Uterus (tissue), 4 donors: ENCODE results near the gene TMOD2. TPM values are rescaled to one million over a fixed set of nuclear protein-coding genes. Genes with fewer than 3 reads are reported as not detected.
A peak's percentile ranks its signal among the peaks of the same experiment; 100 is the strongest.

Experiments
- DNase-seq, 2 donors: peaks; one replicate each; pipeline ENCODE4 v3.0.0-alpha.2; 2019 to 2020
- H3K27ac ChIP-seq, 2 donors: fragments of 200-600 bp; sonication (generic); 1 replicate in 1 of 2; 2 replicates in 1 of 2; pipeline ENCODE4 v1.5.1; 2016 to 2018
- H3K27me3 ChIP-seq, 2 donors: fragments of 200-600 bp; sonication (generic); one replicate each; pipeline ENCODE4 v1.5.1; 2018 to 2019; ENCODE audit warnings: control low read depth in 1 of 2
- H3K36me3 ChIP-seq, 2 donors: fragments of 200-600 bp; sonication (generic); one replicate each; pipeline ENCODE4 v1.5.1; 2019; ENCODE audit warnings: control low read depth in 1 of 2
- H3K4me1 ChIP-seq, 2 donors: fragments of 200-600 bp; sonication (generic); one replicate each; pipeline ENCODE4 v1.5.1; 2018 to 2019; ENCODE audit warnings: control low read depth in 1 of 2
- H3K4me3 ChIP-seq, 2 donors: fragments of 200-600 bp; sonication (generic); 1 replicate in 1 of 2; 2 replicates in 1 of 2; pipeline ENCODE4 v1.5.1; 2018 to 2019; ENCODE audit warnings: mild to moderate bottlenecking in 1 of 2
- H3K9me3 ChIP-seq, 2 donors: fragments of 200-600 bp; sonication (generic); one replicate each; pipeline ENCODE4 v1.5.1; 2019; ENCODE audit warnings: control low read depth in 1 of 2
- POLR2A ChIP-seq, 2 donors: fragments of 450-650 bp; IDR thresholded peaks; one replicate each; pipeline ENCODE4 v1.6.1; 2016; ENCODE audit warnings: antibody characterized with exemption in 2 of 2, mild to moderate bottlenecking in 1 of 2, moderate library complexity in 1 of 2
- intact Hi-C: fragments of 100-400 bp; cut with DNase I; formaldehyde crosslinking; loops from one replicate; pipeline ENCODE4 v1.15.1; 2023; ENCODE audit warnings: low total_unique reads
- total RNA-seq, 4 donors: library from RNA; depleted of rRNA in 3 of 4; stranded (reverse); fragments of >200 nt in 3 of 4; gene quantifications; one replicate each; pipeline versions ENCODE4 v1.1.0 to v1.2.4, GENCODE V29; 2014 to 2023
- TF ChIP-seq, protein P1 (sequence below), 4 experiments: fragments of 200-600 bp in 2 of 4; fragments of 450-650 bp in 2 of 4; sonication (generic) in 2 of 4; IDR thresholded peaks; one replicate each; pipeline ENCODE4 v1.5.1; 2016 to 2019; ENCODE audit warnings: antibody characterized with exemption in 4 of 4, mild to moderate bottlenecking in 2 of 4, moderate library complexity in 1 of 4
- donor health status: DM: yes; HTN: yes; CAD: no.

The TMOD2 gene
- total RNA-seq, 4 donors from 2014 or later: 20.9 to 113 (median 35.0) TPM

DNA sequence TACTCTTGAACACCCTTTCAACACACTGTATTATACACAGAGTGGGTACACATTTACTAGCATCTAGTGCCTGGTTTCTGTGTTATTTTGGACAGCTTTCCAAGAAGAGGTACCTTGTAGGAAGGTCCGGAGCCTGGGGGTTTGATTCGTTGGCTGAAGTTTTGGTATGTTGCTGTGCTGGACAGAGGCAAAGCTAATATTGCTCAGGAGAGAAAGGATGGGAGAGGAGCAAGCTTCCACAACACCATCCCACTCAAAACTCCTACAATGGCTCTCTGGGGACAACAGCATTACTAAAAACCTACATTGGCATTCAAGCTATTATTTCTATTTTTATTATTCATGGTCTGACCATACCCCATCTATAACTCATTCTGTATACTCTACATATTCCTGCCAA is 12.8 kb upstream of the TMOD2 start:
- TF ChIP-seq POLR2A (IDR thresholded peaks at IDR 0.05): no peak
- TF ChIP-seq, protein P1, sequence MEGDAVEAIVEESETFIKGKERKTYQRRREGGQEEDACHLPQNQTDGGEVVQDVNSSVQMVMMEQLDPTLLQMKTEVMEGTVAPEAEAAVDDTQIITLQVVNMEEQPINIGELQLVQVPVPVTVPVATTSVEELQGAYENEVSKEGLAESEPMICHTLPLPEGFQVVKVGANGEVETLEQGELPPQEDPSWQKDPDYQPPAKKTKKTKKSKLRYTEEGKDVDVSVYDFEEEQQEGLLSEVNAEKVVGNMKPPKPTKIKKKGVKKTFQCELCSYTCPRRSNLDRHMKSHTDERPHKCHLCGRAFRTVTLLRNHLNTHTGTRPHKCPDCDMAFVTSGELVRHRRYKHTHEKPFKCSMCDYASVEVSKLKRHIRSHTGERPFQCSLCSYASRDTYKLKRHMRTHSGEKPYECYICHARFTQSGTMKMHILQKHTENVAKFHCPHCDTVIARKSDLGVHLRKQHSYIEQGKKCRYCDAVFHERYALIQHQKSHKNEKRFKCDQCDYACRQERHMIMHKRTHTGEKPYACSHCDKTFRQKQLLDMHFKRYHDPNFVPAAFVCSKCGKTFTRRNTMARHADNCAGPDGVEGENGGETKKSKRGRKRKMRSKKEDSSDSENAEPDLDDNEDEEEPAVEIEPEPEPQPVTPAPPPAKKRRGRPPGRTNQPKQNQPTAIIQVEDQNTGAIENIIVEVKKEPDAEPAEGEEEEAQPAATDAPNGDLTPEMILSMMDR (IDR thresholded peaks at IDR 0.05): no peak
- DNase-seq: no peak
- Histone ChIP-seq H3K27me3 (no peaks in the 10 kb centered on the region), H3K9me3 (no peaks in the 10 kb centered on the region), H3K27ac (peak overlapping the region; percentile 86 to 97), H3K36me3 (no peaks in the 10 kb centered on the region), H3K4me1 (peaks cover 0 to 5% of the 10 kb centered on the region in 2 donors), H3K4me3 (no peak overlapping the region)
- intact Hi-C loops: no loop called here

DNA sequence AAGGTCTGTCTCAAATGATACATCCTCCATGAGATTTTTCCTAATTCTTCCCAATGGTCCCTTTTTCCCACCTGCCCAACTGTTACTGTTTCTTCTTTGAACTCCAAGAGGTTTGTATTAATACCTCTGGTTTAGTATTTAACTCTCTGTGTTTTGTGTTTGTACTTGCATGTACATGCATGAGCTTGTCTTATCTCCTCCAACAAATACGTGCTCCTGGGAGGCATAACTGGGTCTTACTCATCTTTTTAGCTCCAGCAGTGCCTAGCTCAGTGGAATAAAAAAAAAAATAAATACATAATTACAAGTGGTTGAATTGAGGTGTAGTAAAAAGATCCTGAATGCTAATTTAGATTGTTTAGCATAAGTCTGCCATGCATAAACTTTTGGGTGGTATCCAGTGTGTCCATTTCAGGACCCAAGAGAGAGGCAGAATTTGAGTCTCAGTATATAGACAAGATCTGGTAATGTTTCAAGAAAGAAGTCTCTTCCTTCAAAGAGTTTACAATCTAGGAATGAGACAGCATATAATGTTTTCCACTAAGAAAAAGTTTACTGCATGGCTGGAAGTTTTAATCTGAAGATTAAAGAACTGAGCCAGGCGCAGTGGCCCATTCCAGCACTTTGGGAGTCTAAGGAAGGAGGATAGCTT is 12.2 kb upstream of the TMOD2 start:
- H3K27ac ChIP-seq: peak overlapping the region in 1 of 2 donors; percentile 97
- intact Hi-C loops: no loop called here

DNA sequence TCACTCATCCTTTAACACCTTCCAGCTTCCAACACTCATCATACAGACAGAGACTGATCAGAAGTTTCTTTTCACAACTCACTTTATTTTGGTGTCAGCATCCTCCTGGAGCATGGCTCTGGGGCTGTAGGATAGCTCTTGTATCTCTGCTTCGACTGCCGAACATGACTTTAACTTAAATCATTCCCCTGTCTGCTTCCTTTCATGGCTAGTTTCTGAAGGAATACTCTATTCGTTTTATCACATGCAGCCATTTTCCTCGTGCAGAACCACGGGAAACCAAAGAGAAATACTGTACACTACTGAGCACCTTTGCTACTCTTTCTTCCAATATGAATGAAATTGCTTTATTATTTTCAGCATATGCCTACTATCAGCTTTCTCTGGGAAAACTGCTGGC is 2.1 kb upstream of the TMOD2 start:
- intact Hi-C loops: no loop called here
- no peak for DNase-seq
- Histone ChIP-seq H3K36me3 (no peaks in the 10 kb centered on the region), H3K27ac (no peak overlapping the region), H3K4me1 (peaks cover 0 to 6% of the 10 kb centered on the region in 2 donors), H3K9me3 (no peaks in the 10 kb centered on the region), H3K27me3 (no peaks in the 10 kb centered on the region), H3K4me3 (no peak overlapping the region)
- no peak for TF ChIP-seq POLR2A (IDR thresholded peaks at IDR 0.05)
- TF ChIP-seq, protein P1 (IDR thresholded peaks at IDR 0.05): no peak

More for the DNA sequence above, 12.2 kb upstream of the TMOD2 start:
- Histone ChIP-seq H3K4me3 (no peak overlapping the region), H3K27me3 (no peaks in the 10 kb centered on the region), H3K9me3 (no peaks in the 10 kb centered on the region), H3K4me1 (peaks cover 0 to 5% of the 10 kb centered on the region in 2 donors), H3K36me3 (no peaks in the 10 kb centered on the region)
- TF ChIP-seq, protein P1 (IDR thresholded peaks at IDR 0.05): no peak
- TF ChIP-seq POLR2A (IDR thresholded peaks at IDR 0.05): no peak
- no peak for DNase-seq

DNA sequence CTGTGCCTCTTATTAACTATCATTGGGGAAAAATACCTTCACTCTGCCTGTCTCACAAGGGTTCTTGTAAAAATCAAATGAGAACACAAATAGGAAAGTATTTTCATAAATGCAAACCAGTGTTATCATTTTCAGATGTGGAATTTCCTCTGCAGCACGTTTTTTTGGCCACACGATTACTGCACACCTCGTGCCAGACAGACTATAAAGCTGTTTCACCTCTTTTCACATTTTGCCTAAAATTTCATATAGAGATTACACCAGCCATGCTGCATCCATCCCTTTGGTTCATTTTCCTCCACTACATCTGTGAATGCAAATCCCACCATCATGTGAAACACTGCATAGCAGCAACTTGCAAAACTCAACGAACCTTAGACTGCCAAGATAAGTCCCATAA is 1.2 kb upstream of the TMOD2 start:
- Histone ChIP-seq H3K27me3 (no peaks in the 10 kb centered on the region), H3K36me3 (no peaks in the 10 kb centered on the region), H3K9me3 (no peaks in the 10 kb centered on the region), H3K27ac (no peak overlapping the region), H3K4me1 (peaks cover 0 to 6% of the 10 kb centered on the region in 2 donors), H3K4me3 (no peak overlapping the region)
- intact Hi-C loops: no loop called here
- no peak for DNase-seq
- TF ChIP-seq POLR2A (IDR thresholded peaks at IDR 0.05): no peak
- TF ChIP-seq, protein P1 (IDR thresholded peaks at IDR 0.05): no peak

DNA sequence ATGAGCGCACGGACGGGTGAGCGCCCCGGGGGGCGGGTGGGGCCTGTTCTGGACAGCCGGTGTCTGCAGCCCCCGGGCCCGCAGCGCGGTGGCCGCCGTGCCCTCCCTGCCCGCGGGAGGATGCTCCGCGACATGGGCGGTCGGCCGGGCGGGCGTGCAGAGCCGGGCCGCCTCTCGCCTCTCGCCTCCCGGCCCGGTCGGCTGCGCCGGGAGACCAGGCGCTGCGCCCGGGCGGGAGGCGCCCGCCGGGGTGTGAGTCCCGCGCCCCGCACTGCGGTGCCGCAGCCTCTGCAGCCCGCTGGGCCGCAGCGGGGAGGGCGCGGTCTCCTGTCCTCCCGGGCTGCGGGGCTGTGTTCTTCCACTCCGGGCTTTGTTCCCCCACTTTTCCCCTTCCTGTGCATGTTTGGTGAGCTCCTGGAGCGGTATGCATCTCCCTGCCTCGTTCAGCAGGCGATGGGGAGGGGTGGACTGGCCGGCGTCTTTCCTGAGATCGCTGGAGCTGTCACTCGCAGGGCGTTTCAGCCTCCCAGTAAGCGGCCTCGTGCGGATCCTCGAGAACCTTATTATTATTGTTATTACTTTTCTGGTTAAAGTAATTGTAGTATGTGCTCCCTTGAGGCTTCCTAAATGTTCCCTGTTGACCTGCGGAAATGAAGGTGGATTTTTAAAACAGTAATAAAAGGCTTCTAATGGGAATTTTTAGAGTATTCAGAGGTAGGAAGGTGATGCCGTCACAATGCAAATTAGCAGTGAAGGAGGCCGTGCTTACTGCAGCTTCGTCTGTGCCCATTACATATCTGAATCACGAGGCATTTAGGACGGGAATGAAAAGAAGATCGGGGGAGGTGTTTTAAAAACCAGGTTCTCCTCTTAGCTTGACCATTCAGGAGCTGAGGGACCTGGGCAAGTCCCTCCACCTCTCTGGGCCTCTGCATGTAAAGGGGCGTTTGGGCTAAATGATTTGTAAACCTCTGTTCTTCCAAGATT is 593 bp downstream of the TMOD2 start:
- H3K4me1 ChIP-seq: peaks cover 0 to 6% of the 10 kb centered on the region in 2 donors
- H3K36me3 ChIP-seq: no peaks in the 10 kb centered on the region
- no peak for TF ChIP-seq POLR2A (IDR thresholded peaks at IDR 0.05)
- TF ChIP-seq, protein P1 (IDR thresholded peaks at IDR 0.05): no peak
- H3K27ac ChIP-seq: peak overlapping the region; percentile 88
- DNase-seq: peak; percentile 36
- peak overlapping the region; percentile 58 to 90 for H3K4me3 ChIP-seq
- no peaks in the 10 kb centered on the region for H3K27me3 ChIP-seq
- intact Hi-C loops: no loop called here
- no peaks in the 10 kb centered on the region for H3K9me3 ChIP-seq
